Bronchial epithelial cell (primary cell): Measurements from ENCODE around the gene PCSK5. TPM values are rescaled to one million over a fixed set of nuclear protein-coding genes. Genes with fewer than 3 reads are reported as not detected.

ENCODE experiments used
- DNase-seq: peaks from one replicate; pipeline ENCODE4 v3.0.0-alpha.2; 2010; ENCODE audit warnings: low read depth
- FAIRE-seq: peaks from 2 replicates; lab custom pipeline; 2011; peaks lifted over from hg19 to GRCh38; lab: Jason Lieb, UNC
- H3K27me3 ChIP-seq: 2 replicates; pipeline ENCODE4 v1.5.1; 2011; ENCODE audit warnings: low read length; ENCODE audit not compliant: control insufficient read depth, insufficient read depth
- H3K36me3 ChIP-seq: 2 replicates; pipeline ENCODE4 v1.5.1; 2011; ENCODE audit warnings: low read length; ENCODE audit not compliant: control insufficient read depth, insufficient read depth
- H3K4me3 ChIP-seq: 2 replicates; pipeline ENCODE4 v1.5.1; 2011; ENCODE audit warnings: mild to moderate bottlenecking, low read depth, low read length, control low read depth
- total RNA-seq: library from RNA; depleted of rRNA; stranded (reverse); fragments of >200 nt; gene quantifications from 2 replicates; pipeline ENCODE4 v1.2.1, GENCODE V29; 2014
- TF ChIP-seq, protein P1 (sequence below): IDR thresholded peaks from 2 replicates; pipeline ENCODE4 v1.5.1; 2011; ENCODE audit warnings: mild to moderate bottlenecking, moderate library complexity, low read length, control low read depth, inconsistent platforms; ENCODE audit not compliant: insufficient read depth, severe bottlenecking

The PCSK5 gene
- total RNA-seq, 1 donor from 2014 or later, result 4.2 TPM

DNA sequence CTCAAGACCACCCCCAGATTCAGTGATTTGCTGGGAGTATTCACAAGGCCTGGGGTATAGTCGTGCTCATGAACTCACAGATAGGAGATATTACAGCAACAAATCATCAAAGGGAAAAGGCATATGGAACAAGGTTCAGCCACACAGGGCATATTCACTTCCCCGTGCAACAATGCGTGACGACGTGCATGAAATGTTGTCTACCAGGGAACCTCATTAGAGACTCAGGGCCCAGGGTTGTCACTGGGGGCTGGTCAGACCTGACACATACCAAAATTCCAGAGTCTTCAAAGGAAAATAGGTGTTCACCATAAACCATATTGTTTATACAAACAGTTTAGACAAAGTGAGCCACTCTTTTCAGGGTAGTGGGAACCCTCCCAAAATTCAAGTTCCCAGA, 291.3 kb downstream of the PCSK5 start:
- no peak overlapping the region for H3K4me3 ChIP-seq
- TF ChIP-seq, protein P1, sequence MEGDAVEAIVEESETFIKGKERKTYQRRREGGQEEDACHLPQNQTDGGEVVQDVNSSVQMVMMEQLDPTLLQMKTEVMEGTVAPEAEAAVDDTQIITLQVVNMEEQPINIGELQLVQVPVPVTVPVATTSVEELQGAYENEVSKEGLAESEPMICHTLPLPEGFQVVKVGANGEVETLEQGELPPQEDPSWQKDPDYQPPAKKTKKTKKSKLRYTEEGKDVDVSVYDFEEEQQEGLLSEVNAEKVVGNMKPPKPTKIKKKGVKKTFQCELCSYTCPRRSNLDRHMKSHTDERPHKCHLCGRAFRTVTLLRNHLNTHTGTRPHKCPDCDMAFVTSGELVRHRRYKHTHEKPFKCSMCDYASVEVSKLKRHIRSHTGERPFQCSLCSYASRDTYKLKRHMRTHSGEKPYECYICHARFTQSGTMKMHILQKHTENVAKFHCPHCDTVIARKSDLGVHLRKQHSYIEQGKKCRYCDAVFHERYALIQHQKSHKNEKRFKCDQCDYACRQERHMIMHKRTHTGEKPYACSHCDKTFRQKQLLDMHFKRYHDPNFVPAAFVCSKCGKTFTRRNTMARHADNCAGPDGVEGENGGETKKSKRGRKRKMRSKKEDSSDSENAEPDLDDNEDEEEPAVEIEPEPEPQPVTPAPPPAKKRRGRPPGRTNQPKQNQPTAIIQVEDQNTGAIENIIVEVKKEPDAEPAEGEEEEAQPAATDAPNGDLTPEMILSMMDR, result no peak
- H3K36me3 ChIP-seq, result no peaks in the 10 kb centered on the region
- DNase-seq (no peak), FAIRE-seq (no peak)
- no peaks in the 10 kb centered on the region for H3K27me3 ChIP-seq

DNA sequence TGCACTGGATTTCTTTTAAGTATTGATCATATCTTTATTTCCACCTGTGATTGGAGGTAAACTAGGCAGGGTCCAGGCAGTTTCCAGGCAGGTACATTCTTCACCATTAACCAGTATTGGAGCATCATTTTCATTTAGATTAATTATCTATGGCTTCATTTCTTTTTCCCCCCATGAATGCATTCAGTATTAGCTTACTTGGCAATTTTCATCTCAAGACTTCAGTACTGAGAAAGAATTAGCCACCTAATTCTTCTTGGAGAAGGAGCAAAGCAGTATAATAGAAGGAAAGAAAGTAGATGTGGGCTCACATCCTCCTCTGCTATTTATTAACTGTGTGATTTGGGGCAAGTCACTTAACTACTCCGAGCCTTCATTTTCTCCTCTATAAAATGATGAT, 295.0 kb downstream of the PCSK5 start:
- H3K4me3 ChIP-seq, result no peak overlapping the region
- H3K36me3 ChIP-seq, result no peaks in the 10 kb centered on the region
- DNase-seq (no peak), FAIRE-seq (no peak)
- H3K27me3 ChIP-seq, result no peaks in the 10 kb centered on the region
- TF ChIP-seq, protein P1, result no peak

DNA sequence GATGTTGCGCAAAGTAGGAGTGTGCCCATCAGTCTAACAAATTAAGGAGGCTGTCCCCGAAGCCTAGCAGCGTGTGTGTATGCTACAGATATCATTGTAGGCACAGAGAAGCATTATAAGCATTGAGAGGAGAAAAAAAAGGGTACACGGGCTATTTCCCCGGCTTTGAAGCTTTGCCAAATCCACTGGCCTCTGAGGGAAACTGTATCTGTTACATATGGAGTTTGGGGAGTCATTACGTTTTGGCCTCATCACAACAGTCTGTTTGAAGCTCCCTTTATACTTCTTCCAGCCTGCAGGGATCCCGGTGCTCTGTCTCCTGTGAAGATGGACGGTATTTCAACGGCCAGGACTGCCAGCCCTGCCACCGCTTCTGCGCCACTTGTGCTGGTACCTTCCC, 297.8 kb downstream of the PCSK5 start:
- no peaks in the 10 kb centered on the region for H3K27me3 ChIP-seq
- TF ChIP-seq, protein P1, result no peak
- H3K36me3 ChIP-seq, result no peaks in the 10 kb centered on the region
- no peak for FAIRE-seq
- no peak overlapping the region for H3K4me3 ChIP-seq
- no peak for DNase-seq

DNA sequence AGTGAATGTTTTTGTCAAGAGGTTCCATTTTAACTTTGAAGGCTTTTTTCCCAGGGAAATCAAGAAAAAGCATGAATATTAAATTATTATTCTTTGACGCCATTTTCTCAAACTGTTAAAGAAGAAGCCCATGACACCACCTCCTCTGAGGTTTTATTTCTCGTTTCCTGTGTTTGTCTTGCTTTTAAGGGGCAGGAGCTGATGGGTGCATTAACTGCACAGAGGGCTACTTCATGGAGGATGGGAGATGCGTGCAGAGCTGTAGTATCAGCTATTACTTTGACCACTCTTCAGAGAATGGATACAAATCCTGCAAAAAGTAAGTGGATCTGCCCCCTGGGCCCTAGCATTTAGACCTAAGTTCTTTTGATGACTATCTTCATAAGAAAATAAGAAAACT, 298.4 kb downstream of the PCSK5 start:
- TF ChIP-seq, protein P1, result no peak
- DNase-seq (no peak), FAIRE-seq (no peak)
- no peaks in the 10 kb centered on the region for H3K27me3 ChIP-seq
- H3K36me3 ChIP-seq, result no peaks in the 10 kb centered on the region
- H3K4me3 ChIP-seq, result no peak overlapping the region

DNA sequence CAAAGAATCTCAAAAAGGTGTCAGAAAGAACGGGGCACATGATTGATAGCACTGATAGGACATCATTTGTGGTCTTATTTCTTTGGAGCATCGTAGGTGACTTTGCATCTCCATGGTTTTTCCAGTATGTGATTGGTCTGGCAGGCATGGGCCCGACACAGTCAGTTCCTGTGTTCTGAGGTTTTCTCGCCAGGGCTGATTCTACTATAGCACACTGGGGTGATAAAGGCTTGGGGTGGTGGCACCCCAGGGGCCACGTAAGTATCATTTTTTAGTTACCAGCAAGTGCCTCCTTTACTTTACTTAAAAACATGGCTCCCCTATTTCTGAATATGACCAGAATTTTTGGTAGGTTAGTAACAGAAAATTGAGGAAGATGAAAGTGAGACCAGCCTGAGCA, 301.0 kb downstream of the PCSK5 start:
- Histone ChIP-seq H3K4me3 (no peak overlapping the region), H3K36me3 (no peaks in the 10 kb centered on the region), H3K27me3 (no peaks in the 10 kb centered on the region)
- DNase-seq, result no peak
- no peak for FAIRE-seq
- TF ChIP-seq, protein P1, result no peak

DNA sequence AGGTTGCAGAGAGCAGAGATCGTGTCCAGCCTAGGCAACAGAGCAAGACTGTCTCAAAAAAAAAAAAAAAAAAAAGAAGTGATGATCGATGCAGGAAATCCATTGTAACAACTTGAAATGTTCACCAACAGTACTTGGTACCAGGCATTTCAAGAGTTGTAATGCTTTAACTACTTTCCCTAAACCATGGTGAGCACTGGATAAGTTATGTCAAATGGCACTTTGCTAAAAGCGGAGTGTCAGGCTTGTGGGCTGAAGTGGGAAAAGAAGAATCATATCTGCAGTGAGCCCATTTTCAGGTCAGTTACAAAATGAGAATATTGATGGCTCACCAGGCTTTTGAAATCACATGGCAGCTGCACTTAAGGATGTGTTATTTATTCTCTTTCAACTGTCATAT, 301.5 kb downstream of the PCSK5 start:
- TF ChIP-seq, protein P1, result no peak
- FAIRE-seq, result no peak
- no peak overlapping the region for H3K4me3 ChIP-seq
- H3K27me3 ChIP-seq, result no peaks in the 10 kb centered on the region
- DNase-seq, result no peak
- no peaks in the 10 kb centered on the region for H3K36me3 ChIP-seq
